ENCODE measurements around the gene ISCA2.
"Not testable (repeated sequence)": the region's sequence is repeated elsewhere in the genome, so short reads cannot be mapped to it uniquely, and the experiment has no call there.

Gene ISCA2

GRCh38 chr14:74493343-74494261 lies at the start of gene ISCA2:
Gene ISCA2, plus strand, starts transcription at chr14:74493765. Its CDS starts 10 bp downstream, at chr14:74493775.
- Histone ChIP-seq H3K4me3 (ENCODE audit: low read length) (peak within 1 kb of the TSS; percentile 97), H3K9me3 (ENCODE audit: control insufficient read depth, low read depth, low read length) (no peaks in the 10 kb centered on the region), H3K27ac (ENCODE audit: low read length) (peak within 1 kb of the TSS; percentile 43), H3K27me3 (ENCODE audit: control insufficient read depth, insufficient read depth, low read length) (no peaks in the 10 kb centered on the region), H3K4me1 (ENCODE audit: control insufficient read depth, low read depth, low read length) (peaks cover 11% of the 10 kb centered on the region), H3K9ac (ENCODE audit: low read length) (peak within 1 kb of the TSS; percentile 87), H3K36me3 (ENCODE audit: control insufficient read depth, low read depth, low read length) (peaks cover 4% of the 10 kb centered on the region)

- Histone ChIP-seq H3K9ac (ENCODE audit: low read length) (no peak overlapping the region), H3K4me3 (ENCODE audit: low read length) (no peak overlapping the region), H3K27ac (ENCODE audit: low read length) (no peak overlapping the region), H3K4me1 (ENCODE audit: control insufficient read depth, low read depth, low read length) (peaks cover 5% of the 10 kb centered on the region), H3K36me3 (ENCODE audit: control insufficient read depth, low read depth, low read length) (no peaks in the 10 kb centered on the region), H3K27me3 (ENCODE audit: control insufficient read depth, insufficient read depth, low read length) (no peaks in the 10 kb centered on the region), H3K9me3 (ENCODE audit: control insufficient read depth, low read depth, low read length) (no peaks in the 10 kb centered on the region)
Observed at GRCh38 chr14:74444866-74445265, 48.7 kb upstream of the ISCA2 start.

- not testable (repeated sequence) for H3K36me3 ChIP-seq (ENCODE audit: control insufficient read depth, low read depth, low read length); H3K4me3 ChIP-seq (ENCODE audit: low read length); H3K9ac ChIP-seq (ENCODE audit: low read length); H3K27ac ChIP-seq (ENCODE audit: low read length); H3K27me3 ChIP-seq (ENCODE audit: control insufficient read depth, insufficient read depth, low read length); H3K9me3 ChIP-seq (ENCODE audit: control insufficient read depth, low read depth, low read length); H3K4me1 ChIP-seq (ENCODE audit: control insufficient read depth, low read depth, low read length)
Observed at GRCh38 chr14:74454397-74454796, 39.2 kb upstream of the ISCA2 start.

GRCh38 chr14:74456684-74457564 lies 36.6 kb upstream of the ISCA2 start:
- Histone ChIP-seq H3K27ac (ENCODE audit: low read length) (no peak overlapping the region), H3K27me3 (ENCODE audit: control insufficient read depth, insufficient read depth, low read length) (no peaks in the 10 kb centered on the region), H3K9me3 (ENCODE audit: control insufficient read depth, low read depth, low read length) (no peaks in the 10 kb centered on the region), H3K4me1 (ENCODE audit: control insufficient read depth, low read depth, low read length) (no peaks in the 10 kb centered on the region), H3K9ac (ENCODE audit: low read length) (no peak overlapping the region), H3K4me3 (ENCODE audit: low read length) (no peak overlapping the region), H3K36me3 (ENCODE audit: control insufficient read depth, low read depth, low read length) (no peaks in the 10 kb centered on the region)

- Histone ChIP-seq H3K4me1 (ENCODE audit: control insufficient read depth, low read depth, low read length) (no peaks in the 10 kb centered on the region), H3K27ac (ENCODE audit: low read length) (no peak overlapping the region), H3K4me3 (ENCODE audit: low read length) (no peak overlapping the region), H3K27me3 (ENCODE audit: control insufficient read depth, insufficient read depth, low read length) (no peaks in the 10 kb centered on the region), H3K9ac (ENCODE audit: low read length) (no peak overlapping the region), H3K9me3 (ENCODE audit: control insufficient read depth, low read depth, low read length) (no peaks in the 10 kb centered on the region), H3K36me3 (ENCODE audit: control insufficient read depth, low read depth, low read length) (no peaks in the 10 kb centered on the region)
Observed at GRCh38 chr14:74457565-74457895, 36.0 kb upstream of the ISCA2 start.

- Histone ChIP-seq H3K4me1 (ENCODE audit: control insufficient read depth, low read depth, low read length) (no peaks in the 10 kb centered on the region), H3K36me3 (ENCODE audit: control insufficient read depth, low read depth, low read length) (no peaks in the 10 kb centered on the region), H3K9ac (ENCODE audit: low read length) (no peak overlapping the region), H3K27ac (ENCODE audit: low read length) (no peak overlapping the region), H3K9me3 (ENCODE audit: control insufficient read depth, low read depth, low read length) (no peaks in the 10 kb centered on the region), H3K27me3 (ENCODE audit: control insufficient read depth, insufficient read depth, low read length) (no peaks in the 10 kb centered on the region), H3K4me3 (ENCODE audit: low read length) (no peak overlapping the region)
Observed at GRCh38 chr14:74459289-74459946, 34.1 kb upstream of the ISCA2 start.

- Histone ChIP-seq H3K4me1 (ENCODE audit: control insufficient read depth, low read depth, low read length) (no peaks in the 10 kb centered on the region), H3K9ac (ENCODE audit: low read length) (no peak overlapping the region), H3K27ac (ENCODE audit: low read length) (no peak overlapping the region), H3K36me3 (ENCODE audit: control insufficient read depth, low read depth, low read length) (no peaks in the 10 kb centered on the region), H3K9me3 (ENCODE audit: control insufficient read depth, low read depth, low read length) (no peaks in the 10 kb centered on the region), H3K27me3 (ENCODE audit: control insufficient read depth, insufficient read depth, low read length) (no peaks in the 10 kb centered on the region), H3K4me3 (ENCODE audit: low read length) (no peak overlapping the region)
Observed at GRCh38 chr14:74459976-74460375, 33.6 kb upstream of the ISCA2 start.

GRCh38 chr14:74462993-74463392 lies 30.6 kb upstream of the ISCA2 start:
- Histone ChIP-seq H3K4me3 (ENCODE audit: low read length) (no peak overlapping the region), H3K27me3 (ENCODE audit: control insufficient read depth, insufficient read depth, low read length) (no peaks in the 10 kb centered on the region), H3K9ac (ENCODE audit: low read length) (no peak overlapping the region), H3K9me3 (ENCODE audit: control insufficient read depth, low read depth, low read length) (no peaks in the 10 kb centered on the region), H3K36me3 (ENCODE audit: control insufficient read depth, low read depth, low read length) (no peaks in the 10 kb centered on the region), H3K27ac (ENCODE audit: low read length) (no peak overlapping the region), H3K4me1 (ENCODE audit: control insufficient read depth, low read depth, low read length) (no peaks in the 10 kb centered on the region)

- Histone ChIP-seq H3K9ac (ENCODE audit: low read length) (no peak overlapping the region), H3K4me3 (ENCODE audit: low read length) (no peak overlapping the region), H3K4me1 (ENCODE audit: control insufficient read depth, low read depth, low read length) (no peaks in the 10 kb centered on the region), H3K27ac (ENCODE audit: low read length) (no peak overlapping the region), H3K27me3 (ENCODE audit: control insufficient read depth, insufficient read depth, low read length) (no peaks in the 10 kb centered on the region), H3K9me3 (ENCODE audit: control insufficient read depth, low read depth, low read length) (no peaks in the 10 kb centered on the region), H3K36me3 (ENCODE audit: control insufficient read depth, low read depth, low read length) (no peaks in the 10 kb centered on the region)
Observed at GRCh38 chr14:74463697-74464096, 29.9 kb upstream of the ISCA2 start.

- Histone ChIP-seq H3K4me1 (ENCODE audit: control insufficient read depth, low read depth, low read length) (no peaks in the 10 kb centered on the region), H3K4me3 (ENCODE audit: low read length) (no peak overlapping the region), H3K9me3 (ENCODE audit: control insufficient read depth, low read depth, low read length) (no peaks in the 10 kb centered on the region), H3K27me3 (ENCODE audit: control insufficient read depth, insufficient read depth, low read length) (no peaks in the 10 kb centered on the region), H3K9ac (ENCODE audit: low read length) (no peak overlapping the region), H3K36me3 (ENCODE audit: control insufficient read depth, low read depth, low read length) (no peaks in the 10 kb centered on the region), H3K27ac (ENCODE audit: low read length) (no peak overlapping the region)
Observed at GRCh38 chr14:74464785-74465184, 28.8 kb upstream of the ISCA2 start.

GRCh38 chr14:74465335-74465734 lies 28.2 kb upstream of the ISCA2 start:
- no peak overlapping the region for H3K27ac ChIP-seq (ENCODE audit: low read length)
- H3K4me1 ChIP-seq (ENCODE audit: control insufficient read depth, low read depth, low read length), result no peaks in the 10 kb centered on the region
- no peaks in the 10 kb centered on the region for H3K9me3 ChIP-seq (ENCODE audit: control insufficient read depth, low read depth, low read length)
- no peaks in the 10 kb centered on the region for H3K27me3 ChIP-seq (ENCODE audit: control insufficient read depth, insufficient read depth, low read length)
- no peak overlapping the region for H3K9ac ChIP-seq (ENCODE audit: low read length)
- no peaks in the 10 kb centered on the region for H3K36me3 ChIP-seq (ENCODE audit: control insufficient read depth, low read depth, low read length)
- H3K4me3 ChIP-seq (ENCODE audit: low read length), result no peak overlapping the region
